CD4-positive, alpha-beta T cell treated with Interleukin-12 subunit alpha and Interleukin-12 subunit beta, for 1 hour (primary cell): ENCODE results near the gene OR6B1.
"Not testable (repeated sequence)": the region's sequence is repeated elsewhere in the genome, so short reads cannot be mapped to it uniquely, and the experiment has no call there.

ENCODE experiments used
- DNase-seq: peaks from one replicate; pipeline ENCODE4 v3.0.0-alpha.2; 2020

Gene OR6B1

GRCh38 chr7:144048648-144049047 is 48.5 kb downstream of the OR6B1 start, which contains the start of gene OR2A5:
Gene OR2A5 (plus strand): TSS chr7:144048948. CDS start chr7:144050402, 1,454 bp downstream.
- DNase-seq = no peak

- DNase-seq = no peak
Observed at GRCh38 chr7:144049491-144049890, 49.4 kb downstream of the OR6B1 start.

GRCh38 chr7:144050093-144050492 is 50.0 kb downstream of the OR6B1 start:
- no peak for DNase-seq

- DNase-seq = not testable (repeated sequence)
Observed at GRCh38 chr7:144050884-144051283, 50.8 kb downstream of the OR6B1 start.

GRCh38 chr7:144057954-144058353 is 57.8 kb downstream of the OR6B1 start:
- no peak for DNase-seq
